ENCODE measurements around the gene ST6GAL1.

- TF ChIP-seq CTCF (conservative IDR thresholded peaks at IDR 0.05) (no peak), EZH2 (IDR thresholded peaks at IDR 0.05; ENCODE audit: low read depth) (no peak)
Observed at GRCh38 chr3:186993210-186993782, 63.0 kb downstream of the ST6GAL1 start.

All from PC-9 (cell line).